K562 (cell line): ENCODE measurements around the gene ORMDL2. TPM values are rescaled to one million over a fixed set of nuclear protein-coding genes. Genes with fewer than 3 reads are reported as not detected.

Source experiments
- ARHGAP35 ChIP-seq: fragments of 450-650 bp; IDR thresholded peaks from 2 replicates; pipeline ENCODE4 v1.6.1; 2018; ENCODE audit not compliant: partially characterized antibody
- ARID2 ChIP-seq: fragments of 450-650 bp; IDR thresholded peaks from 2 replicates; pipeline ENCODE4 v1.6.1; 2017; ENCODE audit warnings: antibody characterized with exemption, mild to moderate bottlenecking
- CBFA2T3 ChIP-seq: fragments of 450-650 bp; IDR thresholded peaks from 2 replicates; pipeline ENCODE4 v1.6.1; 2017
- CC2D1A ChIP-seq: fragments of 450-650 bp; IDR thresholded peaks from 2 replicates; pipeline ENCODE4 v1.6.1; 2017; ENCODE audit warnings: mild to moderate bottlenecking
- CREB5 ChIP-seq: fragments of 250-450 bp; sonication (Bioruptor Pico); IDR thresholded peaks from 2 replicates; pipeline ENCODE4 v1.5.0; 2020; ENCODE audit warnings: mild to moderate bottlenecking
- ETS2 ChIP-seq: IDR thresholded peaks from 2 replicates; pipeline ENCODE4 v1.6.1; 2016; ENCODE audit warnings: borderline replicate concordance, missing genetic modification characterization, mild to moderate bottlenecking, moderate library complexity, missing compliant biosample characterization; ENCODE audit not compliant: poor library complexity, severe bottlenecking
- EZH2 ChIP-seq: IDR thresholded peaks from 2 replicates; pipeline ENCODE4 v1.6.1; 2012; ENCODE audit warnings: low read depth, mild to moderate bottlenecking, inconsistent platforms, low read length, borderline replicate concordance
- HMG20A ChIP-seq: fragments of 450-650 bp; formaldehyde crosslinking; conservative IDR thresholded peaks from 2 replicates; pipeline ENCODE4 v1.4.0; 2020; ENCODE audit warnings: mild to moderate bottlenecking, mixed read lengths
- JUN ChIP-seq, 2 experiments: sonication (generic) in 1 of 2; formaldehyde crosslinking in 1 of 2; IDR thresholded peaks; 2 replicates each; pipeline versions ENCODE4 v1.6.1 to v1.8.0; 2012 to 2022; ENCODE audit warnings: borderline replicate concordance in 2 of 2, mild to moderate bottlenecking in 2 of 2, improper control_type of control experiment in 1 of 2, low read depth in 1 of 2, low read length in 1 of 2, missing genetic modification reagents in 1 of 2
- LEF1 ChIP-seq: fragments of 450-650 bp; IDR thresholded peaks from 2 replicates; pipeline ENCODE4 v1.6.1; 2016; ENCODE audit warnings: mild to moderate bottlenecking
- PCBP1 ChIP-seq: fragments of 200-400 bp; formaldehyde crosslinking; IDR thresholded peaks from 2 replicates; pipeline ENCODE4 v1.6.1; 2018; ENCODE audit warnings: mild to moderate bottlenecking, low read depth, low read length; ENCODE audit not compliant: poor library complexity, severe bottlenecking
- POLR2A ChIP-seq: fragments of 450-650 bp; conservative IDR thresholded peaks from 2 replicates; pipeline ENCODE4 v1.6.1; 2016
- POLR3G ChIP-seq: IDR thresholded peaks from 2 replicates; pipeline ENCODE4 v1.6.1; 2011; ENCODE audit not compliant: insufficient read length, insufficient replicate concordance; ENCODE audit errors: extremely low read depth
- RAD51 ChIP-seq: fragments of 450-650 bp; IDR thresholded peaks from 2 replicates; pipeline ENCODE4 v1.7.1; 2016; ENCODE audit warnings: low read depth, mild to moderate bottlenecking, borderline replicate concordance
- RFX7 ChIP-seq: fragments of 250-450 bp; sonication (Bioruptor Pico); IDR thresholded peaks from 2 replicates; pipeline ENCODE4 v1.5.1; 2021; ENCODE audit warnings: mild to moderate bottlenecking
- SIX5 ChIP-seq, 2 experiments: IDR thresholded peaks; 2 replicates each; pipeline ENCODE4 v1.6.1; 2011; ENCODE audit warnings: low read length in 2 of 2, borderline replicate concordance in 1 of 2, low read depth in 1 of 2, mild to moderate bottlenecking in 1 of 2, moderate library complexity in 1 of 2; ENCODE audit not compliant: insufficient read depth in 1 of 2
- SP1 ChIP-seq: sonication (generic); formaldehyde crosslinking; IDR thresholded peaks from 2 replicates; pipeline ENCODE4 v1.8.1; 2022; ENCODE audit warnings: mild to moderate bottlenecking, missing genetic modification reagents
- TAF7 ChIP-seq: fragments of 450-650 bp; IDR thresholded peaks from 2 replicates; pipeline ENCODE4 v1.6.1; 2016; ENCODE audit warnings: missing genetic modification characterization, missing compliant biosample characterization
- TAF9B ChIP-seq: fragments of 450-650 bp; IDR thresholded peaks from 2 replicates; pipeline ENCODE4 v1.6.1; 2018; ENCODE audit warnings: mild to moderate bottlenecking; ENCODE audit not compliant: partially characterized antibody
- TBL1XR1 ChIP-seq, 2 experiments: IDR thresholded peaks; 2 replicates each; pipeline ENCODE4 v1.6.1; 2012; ENCODE audit warnings: improper control_type of control experiment in 2 of 2, low read length in 2 of 2, mild to moderate bottlenecking in 1 of 2
- ZBTB1 ChIP-seq: sonication (generic); formaldehyde crosslinking; IDR thresholded peaks from 2 replicates; pipeline ENCODE4 v1.8.1; 2023; ENCODE audit warnings: missing genetic modification reagents, low read depth, mild to moderate bottlenecking, borderline replicate concordance
- ZNF398 ChIP-seq: fragments of 250-450 bp; sonication (Bioruptor Pico); IDR thresholded peaks from 2 replicates; pipeline ENCODE4 v1.8.0; 2021; ENCODE audit warnings: moderate library complexity, mild to moderate bottlenecking, inconsistent platforms
- ZNF561 ChIP-seq: fragments of 450-650 bp; formaldehyde crosslinking; conservative IDR thresholded peaks from 2 replicates; pipeline ENCODE4 v1.4.0; 2020; ENCODE audit warnings: mild to moderate bottlenecking, moderate library complexity
- polyA plus RNA-seq, 8 experiments: library from polyadenylated mRNA; depleted of rRNA in 4 of 8; stranded (reverse) in 5 of 8; unstranded in 3 of 8; fragments of >200 nt; fragmentation: Nextera tagmentation in 2 of 8; fragmentation: Illumina TruSeq in 1 of 8; extraction: Ambion mirVana in 2 of 8; extraction: Trizol in 1 of 8; gene quantifications; 2 replicates each; pipeline versions ENCODE4 v1.2.1 to v1.2.3, GENCODE V29; 2011 to 2014; ENCODE audit warnings: inconsistent platforms in 1 of 8, missing spikeins in 1 of 8
- total RNA-seq, 7 experiments: library from RNA; depleted of rRNA in 6 of 7; stranded (reverse); fragments of >200 nt in 6 of 7; fragmentation: Illumina TruSeq in 2 of 7; extraction: Trizol in 2 of 7; gene quantifications; 2 replicates each; pipeline versions ENCODE4 v1.2.1 to v1.2.3, GENCODE V29; 2011 to 2021; ENCODE audit warnings: low replicate concordance in 1 of 7
- TF ChIP-seq, protein P1 (sequence below): fragments of 450-650 bp; IDR thresholded peaks from 2 replicates; pipeline ENCODE4 v1.6.1; 2018; ENCODE audit warnings: mild to moderate bottlenecking, low read depth; ENCODE audit not compliant: partially characterized antibody

The ORMDL2 gene
- total and polyA plus RNA-seq, 9 of the 15 experiments (the other 6 are each of a cell fraction or from before 2014, with no cell fraction given) = 9.9 to 113 (median 34.4) TPM

GRCh38 chr12:55817345-55818139 lies at the start of gene ORMDL2, which contains the start of gene SARNP (continued):
- TF ChIP-seq CC2D1A (no peak), EZH2 (no peak), CREB5 (CRISPR knock-in tag) (no peak), POLR3G (no peak), ZBTB1 (CRISPR knock-in tag) (no peak), ZNF398 (CRISPR knock-in tag) (no peak), RAD51 (no peak), ETS2 (tag) (no peak), CBFA2T3 (no peak), ARHGAP35 (peak; percentile 61), LEF1 (no peak), SIX5 (IDR thresholded peaks at IDR 0.05; ENCODE audit: borderline replicate concordance in 1 of 2, insufficient read depth in 1 of 2, low read depth in 1 of 2, low read length in 2 of 2) (no peak), JUN (IDR thresholded peaks at IDR 0.05; ENCODE audit: borderline replicate concordance, low read depth, low read length) (no peak), JUN (CRISPR knock-in tag; IDR thresholded peaks at IDR 0.05; ENCODE audit: borderline replicate concordance) (0 out of 2 replicates have a peak, but pooled peaks have one; percentile 64), HMG20A (CRISPR knock-in tag) (no peak), TBL1XR1 (IDR thresholded peaks at IDR 0.05; ENCODE audit: low read length in 2 of 2) (0 out of 4 replicates have a peak, but pooled peaks of 1 of the 2 experiments have one; percentile 8), PCBP1 (no peak), ARID2 (peak; percentile 57; the same call in 1 of the 2 replicates), TAF9B (peak; percentile 93), SP1 (peak; percentile 95), POLR2A (peak; percentile 92), TAF7 (tag) (peak; percentile 95), RFX7 (CRISPR knock-in tag) (no peak), ZNF561 (CRISPR knock-in tag) (no peak)
- TF ChIP-seq, protein P1, sequence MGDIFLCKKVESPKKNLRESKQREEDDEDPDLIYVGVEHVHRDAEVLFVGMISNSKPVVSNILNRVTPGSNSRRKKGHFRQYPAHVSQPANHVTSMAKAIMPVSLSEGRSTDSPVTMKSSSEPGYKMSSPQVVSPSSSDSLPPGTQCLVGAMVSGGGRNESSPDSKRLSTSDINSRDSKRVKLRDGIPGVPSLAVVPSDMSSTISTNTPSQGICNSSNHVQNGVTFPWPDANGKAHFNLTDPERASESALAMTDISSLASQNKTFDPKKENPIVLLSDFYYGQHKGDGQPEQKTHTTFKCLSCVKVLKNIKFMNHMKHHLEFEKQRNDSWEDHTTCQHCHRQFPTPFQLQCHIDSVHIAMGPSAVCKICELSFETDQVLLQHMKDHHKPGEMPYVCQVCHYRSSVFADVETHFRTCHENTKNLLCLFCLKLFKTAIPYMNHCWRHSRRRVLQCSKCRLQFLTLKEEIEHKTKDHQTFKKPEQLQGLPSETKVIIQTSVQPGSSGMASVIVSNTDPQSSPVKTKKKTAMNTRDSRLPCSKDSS = peak; percentile 8
